Endothelial cell of umbilical vein (primary cell): ENCODE measurements around the gene ENTPD6. TPM values are rescaled to one million over a fixed set of nuclear protein-coding genes. Genes with fewer than 3 reads are reported as not detected.

Source experiments
- BruUV-seq: library from RNA; stranded (reverse); fragments of 400-500 nt; replicated peaks from 2 replicates; lab custom pipeline; 2021; lab: Mats Ljungman, UMichigan
- CTCF ChIA-PET: fragments of 300-600, 350-600 bp; sonication (Branson Sonifier 250); formaldehyde crosslinking; loops from one replicate; lab custom pipeline; 2021; ENCODE audit warnings: antibody characterized with exemption, inconsistent platforms; lab: Charles Lee
- POLR2A ChIA-PET: fragments of 300-600, 350-600 bp; sonication (Branson Sonifier 250); formaldehyde crosslinking; loops from one replicate; lab custom pipeline; 2021; ENCODE audit warnings: antibody characterized with exemption, inconsistent platforms; lab: Charles Lee
- DNase-seq: peaks from one replicate; pipeline ENCODE4 v3.0.0-alpha.2; 2011; ENCODE audit warnings: low read depth, low spot score
- FAIRE-seq: peaks from 2 replicates; lab custom pipeline; 2011; peaks lifted over from hg19 to GRCh38; lab: Jason Lieb, UNC
- H2AFZ ChIP-seq: 2 replicates; pipeline ENCODE4 v1.6.0; 2012; ENCODE audit warnings: low read depth, low read length, control low read depth, inconsistent platforms
- H3K27ac ChIP-seq: 2 replicates; pipeline ENCODE4 v1.5.1; 2011; ENCODE audit warnings: low read depth, mild to moderate bottlenecking, control low read depth, low read length, moderate library complexity; ENCODE audit not compliant: insufficient read depth
- H3K27me3 ChIP-seq, 2 experiments: 2 replicates each; pipeline versions ENCODE4 v1.6.0 to v1.6.1; 2011; ENCODE audit warnings: low read length in 2 of 2, mixed read lengths in 1 of 2; ENCODE audit not compliant: control insufficient read depth in 2 of 2, insufficient read depth in 2 of 2
- H3K36me3 ChIP-seq, 2 experiments: 2 replicates in 1 of 2; 3 replicates in 1 of 2; pipeline ENCODE4 v1.5.1; 2011; ENCODE audit warnings: low read length in 2 of 2, mild to moderate bottlenecking in 1 of 2, moderate library complexity in 1 of 2; ENCODE audit not compliant: control insufficient read depth in 2 of 2, insufficient read depth in 2 of 2; ENCODE audit errors: extremely low read depth in 1 of 2
- H3K4me1 ChIP-seq: 3 replicates; pipeline ENCODE4 v1.5.1; 2011; ENCODE audit warnings: mild to moderate bottlenecking, low read length; ENCODE audit not compliant: control insufficient read depth, insufficient read depth; ENCODE audit errors: extremely low read depth
- H3K4me2 ChIP-seq: 2 replicates; pipeline ENCODE4 v1.6.1; 2011; ENCODE audit warnings: low read length, control low read depth, mixed read lengths; ENCODE audit not compliant: insufficient read depth
- H3K4me3 ChIP-seq, 3 experiments: fragments of 200-600 bp in 1 of 3; sonication (generic), shearing (Covaris generic) in 1 of 3; replicated peaks in 1 of 3; 2 replicates each; pipeline ENCODE4 v1.5.1; 2011 to 2016; ENCODE audit warnings: control low read depth in 3 of 3, low read length in 3 of 3, mild to moderate bottlenecking in 2 of 3, inconsistent platforms in 1 of 3, low read depth in 1 of 3, moderate library complexity in 1 of 3; ENCODE audit not compliant: insufficient read depth in 1 of 3
- H3K79me2 ChIP-seq: 2 replicates; pipeline ENCODE4 v1.6.0; 2012; ENCODE audit warnings: low read length, inconsistent platforms; ENCODE audit not compliant: control insufficient read depth, insufficient read depth
- H3K9ac ChIP-seq: replicated peaks from 2 replicates; pipeline ENCODE3; 2011; ENCODE audit warnings: low read length, control low read depth; ENCODE audit not compliant: insufficient read depth; ENCODE audit errors: extremely low read depth
- H3K9me1 ChIP-seq: replicated peaks from 3 replicates; pipeline ENCODE4 v1.6.0; 2011; ENCODE audit warnings: mild to moderate bottlenecking, low read length; ENCODE audit not compliant: control insufficient read depth, insufficient read depth; ENCODE audit errors: extremely low read depth
- H3K9me3 ChIP-seq: replicated peaks from 2 replicates; pipeline ENCODE4 v1.5.1; 2012; ENCODE audit warnings: low read length, inconsistent platforms; ENCODE audit not compliant: control insufficient read depth, insufficient read depth
- H4K20me1 ChIP-seq: replicated peaks from 2 replicates; pipeline ENCODE3; 2011; ENCODE audit warnings: mild to moderate bottlenecking, low read length; ENCODE audit not compliant: control insufficient read depth, insufficient read depth; ENCODE audit errors: extremely low read depth
- EZH2 ChIP-seq: IDR thresholded peaks from 2 replicates; pipeline ENCODE4 v1.6.1; 2012; ENCODE audit warnings: borderline replicate concordance, low read depth, mild to moderate bottlenecking, moderate library complexity, low read length, inconsistent platforms; ENCODE audit not compliant: severe bottlenecking
- FOS ChIP-seq: IDR thresholded peaks from 2 replicates; pipeline ENCODE4 v1.6.1; 2011; ENCODE audit warnings: mild to moderate bottlenecking, low read length, moderate library complexity, borderline replicate concordance; ENCODE audit not compliant: insufficient read depth
- JUN ChIP-seq: IDR thresholded peaks from 2 replicates; pipeline ENCODE4 v1.6.1; 2011; ENCODE audit warnings: borderline replicate concordance, low read depth; ENCODE audit not compliant: insufficient read length, insufficient read depth
- POLR2A ChIP-seq: IDR thresholded peaks from 2 replicates; pipeline ENCODE4 v1.6.1; 2012; ENCODE audit warnings: low read depth, mild to moderate bottlenecking, control low read depth, low read length
- POLR2AphosphoS5 ChIP-seq: IDR thresholded peaks from 2 replicates; pipeline ENCODE4 v1.6.1; 2012; ENCODE audit warnings: low read depth, mild to moderate bottlenecking, control low read depth, low read length, moderate library complexity; ENCODE audit not compliant: insufficient read depth
- dilution Hi-C: fragments of 300-500 bp; cut with MboI; formaldehyde crosslinking; loops from one replicate; pipeline ENCODE4 v1.15.0; 2019; ENCODE audit warnings: low sequenced_read_pairs; ENCODE audit not compliant: extremely low pct_ligation_motif_present
- intact Hi-C: fragments of 100-400 bp; cut with micrococcal nuclease; formaldehyde crosslinking; loops from one replicate; pipeline ENCODE4 v1.10.0; 2022
- polyA plus RNA-seq, 4 experiments: library from polyadenylated mRNA; depleted of rRNA in 3 of 4; stranded (reverse) in 3 of 4; unstranded in 1 of 4; fragments of >200 nt; gene quantifications; 2 replicates each; pipeline versions ENCODE4 v1.2.1 to v1.2.3, GENCODE V29; 2011 to 2012; ENCODE audit warnings: missing spikeins in 1 of 4
- total RNA-seq: library from RNA; stranded (reverse); gene quantifications from 2 replicates; pipeline ENCODE4 v1.2.3, GENCODE V29; 2021
- TF ChIP-seq, protein P1 (sequence below): IDR thresholded peaks from 2 replicates; pipeline ENCODE4 v1.6.1; 2011; ENCODE audit not compliant: insufficient read depth, insufficient read length
- TF ChIP-seq, protein P2 (sequence below), 2 donors: IDR thresholded peaks; 1 replicate in 1 of 2; 2 replicates in 1 of 2; pipeline ENCODE4 v1.5.1; 2011; ENCODE audit warnings: low read length in 2 of 2, mild to moderate bottlenecking in 2 of 2, moderate library complexity in 2 of 2, control low read depth in 1 of 2, inconsistent platforms in 1 of 2, low read depth in 1 of 2; ENCODE audit not compliant: insufficient read depth in 1 of 2; ENCODE audit errors: extremely low read depth in 1 of 2

ENTPD6 gene
- total and polyA plus RNA-seq, 2 donors (not counting 3 experiments of a cell fraction or from before 2014, with no cell fraction given), result 51.2 to 86.3 TPM

DNA sequence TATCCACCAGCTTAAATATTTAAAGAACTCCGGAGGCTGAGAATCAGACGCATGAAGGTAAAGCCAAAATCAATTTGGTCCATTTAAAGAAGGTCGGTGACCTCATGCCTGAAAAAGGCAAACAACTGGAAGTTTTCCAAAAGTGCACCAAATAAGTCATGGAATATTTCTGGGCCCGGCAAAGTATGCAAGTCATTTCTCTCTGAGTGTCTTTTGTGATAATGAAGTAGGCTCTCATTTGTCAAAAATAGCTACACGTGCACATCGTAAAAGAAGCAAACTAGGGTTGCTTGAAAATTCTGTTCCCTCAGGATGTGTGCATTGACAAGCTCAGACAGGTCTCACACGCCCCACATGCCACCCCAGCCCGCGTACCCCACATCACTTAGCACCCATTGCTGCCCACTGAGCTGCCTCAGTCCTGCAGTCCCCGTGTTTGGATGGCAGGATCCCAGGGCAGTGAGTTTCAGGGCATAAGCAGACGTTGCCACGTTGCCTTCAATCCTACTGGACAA is 31.9 kb downstream of the ENTPD6 start:
- H3K4me2 ChIP-seq, result no peak overlapping the region
- dilution Hi-C loops (no loop called here), intact Hi-C loops (no loop called here)
- no peak for TF ChIP-seq JUN
- TF ChIP-seq, protein P1, sequence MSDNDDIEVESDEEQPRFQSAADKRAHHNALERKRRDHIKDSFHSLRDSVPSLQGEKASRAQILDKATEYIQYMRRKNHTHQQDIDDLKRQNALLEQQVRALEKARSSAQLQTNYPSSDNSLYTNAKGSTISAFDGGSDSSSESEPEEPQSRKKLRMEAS, result no peak
- no peak for TF ChIP-seq EZH2
- TF ChIP-seq FOS, result no peak
- no peak for TF ChIP-seq POLR2A
- TF ChIP-seq, protein P2, sequence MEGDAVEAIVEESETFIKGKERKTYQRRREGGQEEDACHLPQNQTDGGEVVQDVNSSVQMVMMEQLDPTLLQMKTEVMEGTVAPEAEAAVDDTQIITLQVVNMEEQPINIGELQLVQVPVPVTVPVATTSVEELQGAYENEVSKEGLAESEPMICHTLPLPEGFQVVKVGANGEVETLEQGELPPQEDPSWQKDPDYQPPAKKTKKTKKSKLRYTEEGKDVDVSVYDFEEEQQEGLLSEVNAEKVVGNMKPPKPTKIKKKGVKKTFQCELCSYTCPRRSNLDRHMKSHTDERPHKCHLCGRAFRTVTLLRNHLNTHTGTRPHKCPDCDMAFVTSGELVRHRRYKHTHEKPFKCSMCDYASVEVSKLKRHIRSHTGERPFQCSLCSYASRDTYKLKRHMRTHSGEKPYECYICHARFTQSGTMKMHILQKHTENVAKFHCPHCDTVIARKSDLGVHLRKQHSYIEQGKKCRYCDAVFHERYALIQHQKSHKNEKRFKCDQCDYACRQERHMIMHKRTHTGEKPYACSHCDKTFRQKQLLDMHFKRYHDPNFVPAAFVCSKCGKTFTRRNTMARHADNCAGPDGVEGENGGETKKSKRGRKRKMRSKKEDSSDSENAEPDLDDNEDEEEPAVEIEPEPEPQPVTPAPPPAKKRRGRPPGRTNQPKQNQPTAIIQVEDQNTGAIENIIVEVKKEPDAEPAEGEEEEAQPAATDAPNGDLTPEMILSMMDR (IDR thresholded peaks at IDR 0.05; ENCODE audit: extremely low read depth in 1 of 2, insufficient read depth in 1 of 2, low read depth in 1 of 2, low read length in 2 of 2), result no peak
- no peak for TF ChIP-seq POLR2AphosphoS5
- no peak overlapping the region for H3K27ac ChIP-seq
- H3K4me3 ChIP-seq, result no peak overlapping the region
- no peak overlapping the region for H2AFZ ChIP-seq
- no peak overlapping the region for H3K9ac ChIP-seq
- BruUV-seq, result no TSS peak
- peak; percentile 47 for DNase-seq
- H3K36me3 ChIP-seq, result peaks cover 0 to 3% of the 10 kb centered on the region in 2 experiments
- ChIA-PET POLR2A (no interaction called here), CTCF (interaction anchor here (2.2 to 9.7 kb wide), 2 partner anchors 20 to 172 kb away, joined by 7 to 93 read pairs; partner anchors contain the start of gene PYGB)
- peak; percentile 86 for FAIRE-seq
- no peaks in the 10 kb centered on the region for H4K20me1 ChIP-seq
- peaks cover 18% of the 10 kb centered on the region for H3K4me1 ChIP-seq
- no peaks in the 10 kb centered on the region for H3K9me1 ChIP-seq
- no peaks in the 10 kb centered on the region for H3K9me3 ChIP-seq
- no peaks in the 10 kb centered on the region for H3K27me3 ChIP-seq
- no peaks in the 10 kb centered on the region for H3K79me2 ChIP-seq
